GM19193 (cell line): ENCODE measurements around the gene CALY.

Experiments used
- POLR2A ChIP-seq: IDR thresholded peaks from 4 replicates; pipeline ENCODE4 v1.6.1; 2011; ENCODE audit not compliant: insufficient read depth, insufficient read length; ENCODE audit errors: extremely low read depth

CALY gene, protein sequence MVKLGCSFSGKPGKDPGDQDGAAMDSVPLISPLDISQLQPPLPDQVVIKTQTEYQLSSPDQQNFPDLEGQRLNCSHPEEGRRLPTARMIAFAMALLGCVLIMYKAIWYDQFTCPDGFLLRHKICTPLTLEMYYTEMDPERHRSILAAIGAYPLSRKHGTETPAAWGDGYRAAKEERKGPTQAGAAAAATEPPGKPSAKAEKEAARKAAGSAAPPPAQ

DNA sequence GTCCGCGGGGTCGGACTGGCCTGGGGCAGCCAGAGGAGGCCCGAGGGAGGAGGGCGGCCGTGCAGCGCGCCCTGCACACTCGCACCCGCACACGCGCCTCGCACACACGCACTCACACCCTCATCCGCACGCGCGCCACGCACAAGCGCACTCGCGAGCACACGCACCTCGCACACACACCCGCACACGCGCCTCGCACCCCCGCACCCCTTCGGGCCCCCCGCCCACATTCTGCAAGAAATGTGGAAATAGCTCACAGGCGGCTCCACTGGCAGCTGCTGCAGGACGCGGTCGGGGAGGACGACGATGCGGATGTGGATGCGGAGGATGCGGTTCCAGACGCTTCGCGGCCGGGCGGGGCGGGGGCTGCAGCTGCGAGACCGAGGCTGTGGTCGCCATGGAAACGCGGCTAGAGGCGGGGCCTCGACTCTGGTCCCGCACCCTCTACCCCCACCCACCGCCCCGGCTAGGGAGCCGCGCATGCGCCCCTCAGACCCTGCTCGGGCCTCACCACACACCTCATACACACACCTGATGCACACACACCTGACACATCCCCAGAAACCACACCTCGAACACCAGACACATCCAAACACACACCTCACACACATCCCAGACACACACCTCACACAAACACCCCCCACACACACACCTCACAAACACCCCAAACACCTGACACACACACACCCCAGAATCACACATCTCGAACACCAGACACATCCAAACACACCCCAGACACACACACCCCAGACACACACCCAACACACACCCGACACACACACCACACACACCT, at the start of gene CALY:
CALY (minus strand) TSS at position 320 of the 793 bp plus-strand sequence. CDS start 7,907 bp downstream, outside the sequence.
- TF ChIP-seq POLR2A, result no peak

DNA sequence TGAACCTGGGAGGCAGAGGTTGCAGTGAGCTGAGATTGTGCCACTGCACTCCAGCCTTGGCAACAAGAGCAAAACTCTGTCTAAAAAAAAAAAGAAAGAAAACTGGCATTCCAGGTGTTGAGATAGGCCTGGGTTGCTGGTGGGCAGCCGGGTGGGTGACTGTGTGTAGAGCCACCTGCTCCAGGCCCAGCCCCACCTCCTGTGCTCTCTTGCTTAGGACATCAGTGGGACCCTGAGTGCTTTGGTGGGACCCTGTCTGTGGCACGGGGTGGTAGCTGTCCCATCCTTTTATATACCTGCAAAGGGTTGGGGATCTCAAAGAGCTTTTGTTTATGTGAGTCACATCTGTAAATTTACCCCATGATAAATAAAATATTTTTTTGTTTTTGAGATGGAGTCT, 48.5 kb upstream of the CALY start:
- TF ChIP-seq POLR2A, result no peak

DNA sequence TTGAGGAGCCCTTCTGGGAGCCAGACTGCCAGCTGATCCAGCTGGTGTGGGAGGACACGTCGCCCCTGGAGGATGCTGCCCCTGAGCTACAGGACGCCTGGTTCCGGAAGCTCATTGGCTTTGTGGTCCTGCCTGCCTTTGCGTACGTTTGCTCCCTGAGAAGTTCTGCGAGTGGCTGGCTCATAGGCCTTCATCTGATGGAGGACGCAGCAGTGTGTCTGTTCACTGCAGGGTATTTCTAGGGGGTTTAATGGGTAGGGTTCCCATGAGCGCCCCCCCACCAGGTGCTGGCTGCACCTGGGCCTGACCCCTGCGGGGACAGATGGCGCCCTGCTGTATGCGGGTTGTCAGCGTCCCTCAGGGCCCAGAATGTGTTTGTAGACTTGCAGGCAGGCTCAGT, 47.4 kb upstream of the CALY start:
- TF ChIP-seq POLR2A, result no peak

DNA sequence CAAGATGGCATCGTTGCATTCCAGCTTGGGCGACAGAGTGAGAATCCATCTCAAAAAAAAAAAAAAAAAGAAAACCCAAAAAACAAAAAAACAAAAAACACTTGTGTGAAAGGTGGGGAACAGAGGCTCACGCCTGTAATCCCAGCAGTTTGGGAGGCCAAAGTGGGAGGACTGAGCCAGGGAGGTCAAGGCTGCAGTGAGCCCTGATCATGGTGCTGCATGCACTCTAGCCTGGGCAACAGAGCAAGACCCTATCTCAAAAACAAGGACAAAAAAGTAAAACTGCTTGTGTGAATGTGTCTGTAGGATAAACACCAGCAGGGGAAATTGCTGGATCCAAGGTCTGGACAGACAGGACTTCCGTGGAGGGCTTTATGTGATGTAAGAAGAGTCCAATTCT, 46.9 kb upstream of the CALY start:
- no peak for TF ChIP-seq POLR2A

DNA sequence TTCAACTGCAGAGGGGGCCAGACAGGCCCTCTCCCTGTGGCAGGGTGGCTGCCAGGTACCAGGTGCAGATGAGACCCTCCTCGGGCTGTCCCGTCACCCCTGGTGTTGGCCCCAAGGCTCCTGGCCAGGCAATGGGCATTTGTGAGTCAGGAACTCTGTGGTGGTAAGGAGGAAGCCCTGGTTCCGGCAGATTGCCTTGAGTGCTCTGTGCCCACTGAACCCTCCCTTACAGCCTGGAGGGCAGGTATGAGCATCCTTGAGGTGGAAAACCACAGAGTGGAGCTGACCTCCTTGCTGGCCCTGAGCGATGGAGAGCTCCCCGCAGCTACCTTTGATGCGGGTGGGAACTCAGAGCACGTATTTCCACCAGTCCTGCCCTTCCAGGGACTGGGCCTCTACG, 44.3 kb upstream of the CALY start:
- no peak for TF ChIP-seq POLR2A

DNA sequence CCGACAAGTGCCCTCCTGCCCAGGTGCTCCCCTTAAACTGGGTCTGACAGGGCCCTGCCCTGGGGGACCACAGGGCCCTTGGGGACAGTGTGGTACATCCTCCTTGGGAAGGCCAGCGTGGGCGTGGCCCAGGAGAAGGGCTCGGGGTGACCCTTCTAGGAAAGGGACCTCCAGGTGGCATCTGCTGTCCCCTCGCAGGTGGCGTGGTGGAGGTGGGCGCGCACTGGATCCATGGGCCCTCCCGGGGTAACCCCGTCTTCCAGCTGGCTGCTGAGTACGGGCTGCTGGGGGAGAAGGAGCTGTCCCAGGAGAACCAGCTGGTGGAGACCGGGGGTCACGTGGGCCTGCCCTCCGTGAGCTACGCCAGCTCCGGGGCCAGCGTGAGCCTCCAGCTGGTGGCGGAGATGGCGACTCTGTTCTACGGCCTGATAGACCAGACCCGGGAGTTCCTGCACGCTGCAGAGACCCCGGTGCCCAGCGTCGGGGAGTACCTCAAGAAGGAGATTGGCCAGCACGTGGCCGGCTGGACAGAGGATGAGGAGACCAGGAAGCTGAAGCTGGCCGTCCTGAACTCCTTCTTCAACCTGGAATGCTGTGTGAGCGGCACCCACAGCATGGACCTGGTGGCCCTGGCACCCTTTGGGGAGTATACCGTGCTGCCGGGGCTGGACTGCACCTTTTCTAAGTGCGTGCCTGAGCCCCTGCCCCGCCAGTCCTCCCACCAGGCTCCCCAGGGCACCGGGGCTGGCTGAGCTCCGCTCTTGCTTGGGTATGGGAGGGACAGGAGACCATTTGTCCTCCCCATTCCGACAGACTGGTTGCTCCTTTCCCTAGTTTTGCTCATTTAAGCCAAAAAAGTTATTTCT, 43.3 kb upstream of the CALY start:
- no peak for TF ChIP-seq POLR2A

DNA sequence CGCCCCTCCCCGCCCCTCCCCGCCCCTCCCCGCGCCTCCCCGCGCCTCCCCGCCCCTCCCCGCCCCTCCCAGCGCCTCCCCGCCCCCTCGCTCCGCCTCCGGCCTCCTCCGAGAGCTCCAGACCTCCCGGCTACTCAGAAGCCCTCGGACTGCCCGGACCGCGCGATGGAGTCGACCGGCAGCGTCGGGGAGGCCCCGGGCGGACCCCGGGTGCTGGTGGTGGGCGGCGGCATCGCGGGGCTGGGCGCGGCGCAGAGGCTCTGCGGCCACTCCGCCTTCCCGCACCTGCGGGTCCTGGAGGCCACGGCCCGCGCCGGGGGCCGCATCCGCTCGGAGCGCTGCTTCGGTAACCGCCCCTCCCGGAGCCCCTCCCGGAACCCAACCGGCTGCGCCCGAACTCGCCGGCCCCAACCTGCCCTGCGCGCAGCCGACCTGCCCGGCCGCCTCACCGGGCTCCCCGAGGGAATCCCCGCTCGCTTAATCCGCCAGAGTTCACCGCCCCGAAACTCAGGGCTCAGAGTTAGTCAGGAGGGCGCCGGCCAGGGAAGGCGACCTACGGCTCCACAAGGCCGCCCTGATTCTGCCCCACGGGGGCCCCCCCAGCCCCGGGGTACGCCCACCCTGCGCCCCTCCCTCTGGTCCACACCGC, 42.6 kb upstream of the CALY start, which contains the start of gene PAOX:
PAOX (plus strand) TSS at position 111 of the 649 bp plus-strand sequence; CDS start at position 166, 55 bp downstream.
- TF ChIP-seq POLR2A, result peak; percentile 58

DNA sequence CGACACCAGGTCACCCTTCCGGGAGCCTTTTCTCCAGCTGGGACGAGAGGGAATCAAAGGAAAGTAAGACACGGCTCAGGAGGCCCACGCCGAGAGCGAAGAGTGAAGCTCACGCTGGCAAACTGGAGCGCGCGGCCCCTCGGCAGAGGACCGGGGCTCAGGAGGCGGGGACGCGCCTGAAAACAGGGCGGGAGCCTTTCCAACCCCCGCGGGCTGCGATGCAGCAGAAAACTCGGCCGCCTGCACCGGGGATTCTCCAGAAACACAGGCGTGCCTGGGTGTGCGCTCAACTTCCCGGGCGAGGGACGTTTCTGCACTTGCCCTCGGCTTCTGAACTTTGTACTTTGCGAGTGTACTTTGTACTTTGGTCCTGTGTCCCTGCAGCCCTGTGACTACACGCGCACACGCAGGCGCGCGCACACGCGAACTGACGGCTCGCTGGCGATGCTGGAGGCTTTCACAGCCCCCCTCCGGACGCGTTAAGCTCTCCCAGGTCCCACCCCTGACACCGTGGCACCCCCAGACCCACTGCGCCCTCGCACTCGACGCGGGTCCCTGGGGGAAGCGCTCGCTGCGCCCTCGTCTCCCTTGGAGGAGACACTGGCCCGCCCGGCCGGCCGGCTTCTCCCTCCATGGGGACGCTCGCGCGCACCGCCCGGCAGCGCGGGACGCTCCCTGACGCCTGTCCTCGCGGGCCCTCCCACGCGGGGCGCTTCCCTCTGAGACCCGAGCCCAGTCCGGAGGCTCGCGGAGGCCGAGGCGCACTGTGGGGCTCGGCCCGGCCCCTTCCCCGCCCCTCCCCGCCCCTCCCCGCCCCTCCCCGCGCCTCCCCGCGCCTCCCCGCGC, 41.8 kb upstream of the CALY start:
- TF ChIP-seq POLR2A, result peak; percentile 49

DNA sequence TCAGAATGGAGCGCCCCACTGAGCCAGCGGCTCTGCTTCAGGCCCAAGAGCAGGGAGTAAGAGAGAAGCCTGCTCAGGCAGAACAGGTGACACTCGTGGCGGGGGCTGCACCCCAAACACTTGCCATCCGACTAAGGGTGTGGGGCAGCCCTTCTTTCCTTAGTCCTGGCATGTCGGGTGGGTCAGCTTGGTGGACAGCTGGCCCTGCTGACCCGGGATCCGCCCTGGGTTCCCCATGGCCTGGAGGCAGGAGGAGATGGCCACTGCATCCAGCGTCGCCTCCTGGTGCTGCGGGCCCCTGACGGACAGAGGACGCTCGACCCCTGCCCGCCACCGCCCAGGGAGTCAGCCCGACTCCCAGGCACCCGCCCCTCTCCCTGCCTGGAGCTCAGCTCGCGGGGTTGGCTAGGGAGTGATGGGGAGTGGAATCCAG, 41.1 kb upstream of the CALY start:
- TF ChIP-seq POLR2A, result no peak

DNA sequence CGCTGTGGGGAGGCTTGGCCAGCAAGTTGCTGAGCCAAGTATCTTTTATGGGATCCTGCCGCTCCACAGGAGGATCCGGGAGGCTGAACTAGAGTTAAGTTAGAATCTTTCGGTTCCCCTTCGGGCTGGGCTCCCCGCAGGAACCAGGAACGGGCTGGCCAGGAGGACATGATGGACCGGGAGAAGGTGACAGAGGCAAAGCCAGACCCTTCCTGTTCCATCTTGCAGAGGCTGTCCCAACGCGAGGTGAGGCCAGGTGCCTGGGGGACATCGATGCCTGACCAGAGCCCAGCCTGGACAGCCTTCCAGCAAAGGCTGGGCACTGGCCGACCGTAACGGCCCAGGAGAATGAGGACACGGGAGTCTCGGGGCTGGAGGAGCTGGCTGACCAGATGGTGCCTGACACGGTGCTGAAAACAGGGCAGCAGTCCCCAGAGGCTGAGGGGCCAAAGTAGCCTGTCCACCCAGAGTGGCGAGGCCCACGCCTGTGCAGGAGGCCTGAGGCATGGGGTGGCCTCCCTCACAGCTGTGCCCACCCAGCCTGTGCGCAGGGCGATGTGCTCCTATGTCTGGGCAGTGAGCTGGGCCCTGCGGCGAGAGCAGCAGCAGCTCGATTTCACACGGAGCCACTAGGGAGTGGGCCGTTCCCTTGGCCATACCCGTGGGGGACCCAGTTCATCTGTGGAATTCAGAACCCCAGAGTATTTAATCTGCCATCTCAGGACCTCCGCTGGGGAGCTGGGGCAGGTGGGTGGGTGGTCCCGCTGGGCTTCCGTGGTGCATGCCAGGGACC, 40.5 kb upstream of the CALY start:
- TF ChIP-seq POLR2A, result no peak

DNA sequence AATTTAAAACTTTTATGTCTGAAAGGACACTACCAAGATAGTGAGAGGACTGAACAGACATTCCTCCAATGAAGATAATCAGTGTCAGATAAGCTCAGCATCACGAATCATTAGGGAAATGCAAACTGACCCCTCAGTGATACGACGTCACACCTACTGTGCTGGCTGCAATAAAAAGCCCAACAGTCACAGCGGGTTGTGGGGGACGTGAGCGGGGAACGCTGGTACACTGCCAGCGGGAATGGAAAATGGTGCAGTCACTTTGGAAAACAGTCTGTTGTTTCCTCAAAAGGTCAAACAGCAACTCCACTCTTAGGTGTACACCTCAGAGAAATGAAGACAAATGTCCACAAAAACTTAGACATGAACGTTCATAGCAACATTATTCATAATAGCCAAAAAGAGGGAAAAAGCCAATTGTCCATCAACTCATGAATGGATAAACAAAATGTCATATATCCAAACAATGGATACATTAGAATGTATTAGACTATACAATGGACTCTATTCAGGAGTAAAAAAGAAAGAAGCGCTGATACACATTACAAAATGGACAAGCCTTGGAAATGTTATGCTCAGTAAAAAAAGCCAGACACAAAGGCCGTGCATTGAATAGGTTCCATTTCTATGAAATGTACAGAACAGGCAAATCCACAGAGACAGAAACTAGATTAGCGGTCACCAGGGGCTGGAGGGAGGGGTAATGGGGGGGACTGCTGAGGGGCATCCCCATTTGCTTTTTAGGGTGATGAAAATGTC, 38.8 kb upstream of the CALY start:
- TF ChIP-seq POLR2A, result no peak

DNA sequence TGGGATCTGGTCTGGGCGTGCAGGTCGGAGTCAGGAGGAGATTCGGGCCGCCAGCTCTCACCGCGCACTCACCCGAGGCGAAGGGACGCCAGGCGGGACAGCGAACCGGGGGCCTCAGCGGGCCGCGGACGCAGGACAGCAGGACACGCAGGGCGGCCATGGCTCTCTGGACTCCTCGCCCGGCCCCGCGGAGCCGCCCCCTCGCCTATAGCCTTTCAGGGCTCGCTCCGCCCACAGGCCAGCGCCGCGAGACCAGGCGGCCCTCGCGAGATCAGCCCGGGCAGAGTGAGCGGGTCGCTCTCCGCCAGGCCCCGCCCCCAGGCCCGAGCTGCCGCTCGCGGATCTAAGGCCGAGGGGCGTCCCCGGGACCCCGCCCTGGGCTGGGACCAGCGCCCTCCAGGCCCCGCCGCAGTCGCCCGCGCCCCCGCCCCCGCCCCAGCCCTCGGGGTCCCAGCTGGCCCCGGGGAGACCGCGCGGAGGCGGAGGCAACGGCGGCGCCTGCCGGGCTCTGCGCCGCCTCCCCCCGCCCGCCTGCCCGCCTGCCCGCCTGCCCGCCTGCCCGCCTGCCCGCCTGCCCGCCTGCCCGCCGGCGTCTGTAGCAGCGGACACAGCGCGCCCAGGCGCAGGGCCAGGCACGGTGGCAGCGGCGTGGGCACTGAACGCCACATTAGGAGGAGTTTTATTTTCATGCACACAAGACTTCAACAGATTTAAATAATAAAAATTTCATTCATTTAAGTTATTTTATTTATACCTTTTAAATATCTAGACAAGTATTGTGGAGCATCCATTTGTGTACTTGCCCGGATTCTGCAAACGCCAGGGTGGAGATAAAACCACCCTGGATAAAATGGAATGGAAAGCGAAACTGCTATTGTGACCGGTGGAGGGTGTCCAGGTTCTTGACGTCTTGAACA, 36.7 kb upstream of the CALY start, which contains the start of gene ECHS1:
ECHS1 (minus strand) TSS at position 181 of the 917 bp plus-strand sequence; CDS start at position 160, 21 bp downstream.
- TF ChIP-seq POLR2A, result peak; percentile 86

DNA sequence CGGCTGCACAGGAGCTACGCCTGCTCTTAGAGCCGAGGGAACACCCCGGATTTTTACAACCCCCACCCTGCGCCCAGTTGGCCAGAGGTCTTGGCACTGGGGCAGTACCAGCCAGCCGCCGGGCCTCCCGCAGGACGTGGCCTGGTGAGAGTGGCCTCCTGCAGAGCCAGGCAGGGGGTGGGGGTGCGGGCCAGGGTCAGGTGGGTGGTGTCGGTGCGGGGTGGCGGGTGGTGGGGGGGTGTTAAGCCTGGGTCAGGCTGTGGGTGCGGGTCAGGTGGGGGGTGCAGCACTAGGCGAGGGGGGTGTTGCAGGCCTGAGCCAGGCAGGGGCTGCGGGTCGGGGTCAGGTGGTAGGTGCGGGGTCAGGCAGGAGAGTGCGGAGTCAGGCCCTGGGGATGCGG, 35.8 kb upstream of the CALY start:
- TF ChIP-seq POLR2A, result no peak
